Measurements from ENCODE around the gene SLC38A5. TPM values are rescaled to one million over a fixed set of nuclear protein-coding genes. Genes with fewer than 3 reads are reported as not detected.
A peak's percentile ranks its signal among the peaks of the same experiment; 100 is the strongest.
"Not testable (repeated sequence)": the region's sequence is repeated elsewhere in the genome, so short reads cannot be mapped to it uniquely, and the experiment has no call there.

Gene SLC38A5
- total RNA-seq = 8.3 TPM
- polyA plus RNA-seq (ENCODE audit: insufficient read depth, low read depth, low replicate concordance) = 2.9 TPM
- long read RNA-seq, donor 1 = 0 reads
- long read RNA-seq, donor 2, partial matches to known transcripts = 0 of 1 reads
- long read RNA-seq, donor 2, other reads (novel, unspliced or antisense) = 0 of 1 reads
- long read RNA-seq, donor 3 = 0 reads
- long read RNA-seq, donor 4, partial matches to known transcripts = 0 of 1 reads
- long read RNA-seq, donor 4, other reads (novel, unspliced or antisense) = 0 of 1 reads
- long read RNA-seq, donor 5 = 0 reads
- long read RNA-seq, donor 6 = 0 reads
- long read RNA-seq, donor 7, partial matches to known transcripts = 1 of 3 reads
- long read RNA-seq, donor 7, other reads (novel, unspliced or antisense) = 1 of 3 reads
- long read RNA-seq, donor 8 = 0 reads
- long read RNA-seq, donor 9 = 0 reads
- long read RNA-seq, donor 10, partial matches to known transcripts = 0 of 1 reads
- long read RNA-seq, donor 10, other reads (novel, unspliced or antisense) = 0 of 1 reads

GRCh38 chrX:48470110-48470832 is at the start of gene SLC38A5:
Gene SLC38A5, minus strand, starts transcription at chrX:48470260. Its CDS starts 2,336 bp downstream, at chrX:48467924.
- FAIRE-seq (no peak), DNase-seq (peak in 1 of 5 donors; percentile 55)
- no peak for TF ChIP-seq CTCF (IDR thresholded peaks at IDR 0.05; ENCODE audit: borderline replicate concordance, extremely low read depth, insufficient read depth)
- H3K4me1 ChIP-seq (ENCODE audit: control insufficient read depth in 2 of 3, insufficient read depth in 2 of 3, low read depth in 1 of 3, low read length in 3 of 3) = no peaks in the 10 kb centered on the region
- no peak within 1 kb of the TSS for H3K4me3 ChIP-seq (ENCODE audit: low read length in 3 of 3)
- no peak within 1 kb of the TSS for H3K9ac ChIP-seq (ENCODE audit: low read length in 3 of 3)
- H3K36me3 ChIP-seq (ENCODE audit: control insufficient read depth in 2 of 3, insufficient read depth in 3 of 3, low read length in 3 of 3) = no peaks in the 10 kb centered on the region
- H3K27ac ChIP-seq (ENCODE audit: low read depth in 2 of 2, low read length in 2 of 2) = no peak within 1 kb of the TSS
- peaks cover 0 to under 1% (median 0%) of the 10 kb centered on the region in 3 donors for H3K9me3 ChIP-seq (ENCODE audit: control insufficient read depth in 2 of 3, insufficient read depth in 1 of 3, low read length in 3 of 3)
- H3K27me3 ChIP-seq (ENCODE audit: control insufficient read depth, insufficient read depth, low read length) = no peaks in the 10 kb centered on the region
- intact Hi-C loops (cut with DNase I) = no loop called here

GRCh38 chrX:48519481-48519880 is 49.4 kb upstream of the SLC38A5 start:
- H3K4me3 ChIP-seq (ENCODE audit: low read length in 3 of 3); H3K9me3 ChIP-seq (ENCODE audit: control insufficient read depth in 2 of 3, insufficient read depth in 1 of 3, low read length in 3 of 3); intact Hi-C loops (cut with DNase I); H3K4me1 ChIP-seq (ENCODE audit: control insufficient read depth in 2 of 3, insufficient read depth in 2 of 3, low read depth in 1 of 3, low read length in 3 of 3); H3K36me3 ChIP-seq (ENCODE audit: control insufficient read depth in 2 of 3, insufficient read depth in 3 of 3, low read length in 3 of 3); H3K27me3 ChIP-seq (ENCODE audit: control insufficient read depth, insufficient read depth, low read length); FAIRE-seq; H3K27ac ChIP-seq (ENCODE audit: low read depth in 2 of 2, low read length in 2 of 2); H3K9ac ChIP-seq (ENCODE audit: low read length in 3 of 3); DNase-seq: not testable (repeated sequence)

GRCh38 chrX:48516987-48517386 is 46.9 kb upstream of the SLC38A5 start:
- no peaks in the 10 kb centered on the region for H3K27me3 ChIP-seq (ENCODE audit: control insufficient read depth, insufficient read depth, low read length)
- no peak for TF ChIP-seq CTCF (IDR thresholded peaks at IDR 0.05; ENCODE audit: borderline replicate concordance, extremely low read depth, insufficient read depth)
- no peak for DNase-seq
- FAIRE-seq = no peak
- no peaks in the 10 kb centered on the region for H3K4me1 ChIP-seq (ENCODE audit: control insufficient read depth in 2 of 3, insufficient read depth in 2 of 3, low read depth in 1 of 3, low read length in 3 of 3)
- H3K36me3 ChIP-seq (ENCODE audit: control insufficient read depth in 2 of 3, insufficient read depth in 3 of 3, low read length in 3 of 3) = no peaks in the 10 kb centered on the region
- no peaks in the 10 kb centered on the region for H3K9me3 ChIP-seq (ENCODE audit: control insufficient read depth in 2 of 3, insufficient read depth in 1 of 3, low read length in 3 of 3)
- no peak overlapping the region for H3K9ac ChIP-seq (ENCODE audit: low read length in 3 of 3)
- H3K4me3 ChIP-seq (ENCODE audit: low read length in 3 of 3) = no peak overlapping the region
- no peak overlapping the region for H3K27ac ChIP-seq (ENCODE audit: low read depth in 2 of 2, low read length in 2 of 2)
- intact Hi-C loops (cut with DNase I) = no loop called here

GRCh38 chrX:48516285-48516684 is 46.2 kb upstream of the SLC38A5 start:
- Histone ChIP-seq H3K36me3 (ENCODE audit: control insufficient read depth in 2 of 3, insufficient read depth in 3 of 3, low read length in 3 of 3) (no peaks in the 10 kb centered on the region), H3K9me3 (ENCODE audit: control insufficient read depth in 2 of 3, insufficient read depth in 1 of 3, low read length in 3 of 3) (no peaks in the 10 kb centered on the region), H3K4me1 (ENCODE audit: control insufficient read depth in 2 of 3, insufficient read depth in 2 of 3, low read depth in 1 of 3, low read length in 3 of 3) (no peaks in the 10 kb centered on the region), H3K9ac (ENCODE audit: low read length in 3 of 3) (no peak overlapping the region), H3K27ac (ENCODE audit: low read depth in 2 of 2, low read length in 2 of 2) (no peak overlapping the region), H3K4me3 (ENCODE audit: low read length in 3 of 3) (no peak overlapping the region), H3K27me3 (ENCODE audit: control insufficient read depth, insufficient read depth, low read length) (no peaks in the 10 kb centered on the region)
- FAIRE-seq (no peak), DNase-seq (no peak)
- intact Hi-C loops (cut with DNase I) = no loop called here
- TF ChIP-seq CTCF (IDR thresholded peaks at IDR 0.05; ENCODE audit: borderline replicate concordance, extremely low read depth, insufficient read depth) = no peak

All from kidney (tissue), 22 donors.